Epithelial cell of proximal tubule (primary cell): ENCODE measurements around the gene NT5DC3. TPM values are rescaled to one million over a fixed set of nuclear protein-coding genes. Genes with fewer than 3 reads are reported as not detected.

Experiments
- DNase-seq: peaks from one replicate; pipeline ENCODE4 v3.0.0-alpha.2; 2011; ENCODE audit warnings: low read depth
- H3K4me3 ChIP-seq: 2 replicates; pipeline ENCODE4 v1.5.1; 2011; ENCODE audit warnings: low read depth, mild to moderate bottlenecking, low read length
- total RNA-seq: library from RNA; depleted of rRNA; stranded (reverse); fragments of >200 nt; gene quantifications from 2 replicates; pipeline ENCODE4 v1.2.3, GENCODE V29; 2015
- TF ChIP-seq, protein P1 (sequence below): conservative IDR thresholded peaks from 2 replicates; pipeline ENCODE4 v1.5.1; 2012; ENCODE audit warnings: low read depth, mild to moderate bottlenecking, low read length

NT5DC3 gene
- total RNA-seq, 1 donor from 2014 or later = 7.5 TPM

DNA sequence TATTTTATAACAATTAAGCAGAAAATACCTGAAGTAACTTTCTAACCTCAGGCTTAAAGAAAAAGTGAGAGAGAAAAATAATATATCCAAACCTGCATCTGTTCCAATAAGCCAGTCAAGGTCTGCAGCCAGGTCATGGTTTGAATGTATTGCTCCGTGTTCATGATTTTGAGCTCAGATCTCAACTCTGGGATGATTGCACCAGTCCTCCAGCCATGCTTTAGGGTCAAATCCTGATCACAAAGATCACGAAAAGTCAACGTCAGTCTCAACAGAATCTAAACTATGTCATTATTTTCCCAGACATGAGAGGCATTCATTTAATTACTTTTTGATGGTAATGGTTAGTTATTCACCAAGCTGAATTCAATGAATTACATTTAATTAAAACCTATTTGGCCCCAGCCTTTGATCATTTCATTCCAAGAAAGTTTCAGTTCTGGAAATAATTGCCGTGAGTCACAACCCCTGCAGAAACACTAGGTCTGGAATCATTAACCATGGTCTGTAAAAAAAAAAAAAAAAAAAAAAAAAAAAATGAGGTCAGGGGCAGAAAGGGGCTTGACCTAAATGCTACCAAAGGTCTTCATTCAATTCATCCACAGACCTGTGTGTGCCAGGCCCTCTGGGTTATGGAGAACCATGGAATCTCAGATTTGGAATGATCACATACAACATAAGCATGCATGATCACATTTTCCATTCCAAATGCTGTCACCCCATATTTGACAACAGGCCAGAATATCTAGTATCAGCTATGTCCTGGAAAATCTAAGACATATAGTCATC is 55.6 kb downstream of the NT5DC3 start:
- TF ChIP-seq, protein P1, sequence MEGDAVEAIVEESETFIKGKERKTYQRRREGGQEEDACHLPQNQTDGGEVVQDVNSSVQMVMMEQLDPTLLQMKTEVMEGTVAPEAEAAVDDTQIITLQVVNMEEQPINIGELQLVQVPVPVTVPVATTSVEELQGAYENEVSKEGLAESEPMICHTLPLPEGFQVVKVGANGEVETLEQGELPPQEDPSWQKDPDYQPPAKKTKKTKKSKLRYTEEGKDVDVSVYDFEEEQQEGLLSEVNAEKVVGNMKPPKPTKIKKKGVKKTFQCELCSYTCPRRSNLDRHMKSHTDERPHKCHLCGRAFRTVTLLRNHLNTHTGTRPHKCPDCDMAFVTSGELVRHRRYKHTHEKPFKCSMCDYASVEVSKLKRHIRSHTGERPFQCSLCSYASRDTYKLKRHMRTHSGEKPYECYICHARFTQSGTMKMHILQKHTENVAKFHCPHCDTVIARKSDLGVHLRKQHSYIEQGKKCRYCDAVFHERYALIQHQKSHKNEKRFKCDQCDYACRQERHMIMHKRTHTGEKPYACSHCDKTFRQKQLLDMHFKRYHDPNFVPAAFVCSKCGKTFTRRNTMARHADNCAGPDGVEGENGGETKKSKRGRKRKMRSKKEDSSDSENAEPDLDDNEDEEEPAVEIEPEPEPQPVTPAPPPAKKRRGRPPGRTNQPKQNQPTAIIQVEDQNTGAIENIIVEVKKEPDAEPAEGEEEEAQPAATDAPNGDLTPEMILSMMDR = no peak
- DNase-seq = peak; percentile 86
- no peak overlapping the region for H3K4me3 ChIP-seq

DNA sequence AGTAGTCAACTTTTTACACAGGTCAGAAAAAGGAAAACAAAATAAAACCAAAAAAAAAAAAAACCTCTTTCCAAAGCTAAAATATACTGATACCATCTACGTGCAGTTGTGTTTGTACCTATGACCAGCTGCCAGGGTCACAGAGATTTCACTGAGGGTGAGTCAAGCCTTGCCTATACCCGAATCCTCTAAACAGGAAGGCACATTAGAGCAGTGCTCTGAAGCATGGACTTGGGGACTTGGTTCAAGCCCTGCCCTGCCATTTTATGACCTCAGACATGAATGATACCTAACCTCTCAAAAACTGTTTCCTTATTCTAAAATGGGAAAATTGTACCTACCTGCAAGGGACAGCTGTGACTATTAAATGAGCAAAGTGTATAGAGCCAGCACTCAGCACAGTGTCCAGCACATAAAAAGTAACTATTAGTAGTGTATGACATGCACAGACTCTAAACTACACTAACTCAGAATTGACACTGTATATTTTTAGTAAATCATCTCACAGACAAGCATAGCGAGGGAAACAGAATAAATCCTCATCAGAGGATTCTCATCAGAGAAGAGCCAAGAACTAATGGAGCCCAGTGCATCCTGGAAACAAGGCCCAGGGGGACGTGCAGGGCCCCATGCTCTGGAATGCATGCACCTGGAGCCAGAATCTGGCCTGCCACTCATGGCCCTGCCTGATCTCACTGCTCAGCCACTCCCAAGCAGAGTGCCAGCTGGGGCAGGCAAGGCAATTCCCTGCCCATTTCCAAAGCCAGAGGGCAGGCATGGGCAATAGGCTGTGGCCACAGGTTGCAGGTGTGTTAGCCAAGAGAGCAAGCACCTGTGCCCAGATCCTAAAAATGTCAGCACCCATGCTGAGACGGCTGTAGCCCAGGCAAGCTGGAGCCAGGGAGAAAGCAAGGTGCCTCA is 57.0 kb downstream of the NT5DC3 start:
- TF ChIP-seq, protein P1 = peak; percentile 41
- no peak for DNase-seq
- no peak overlapping the region for H3K4me3 ChIP-seq

DNA sequence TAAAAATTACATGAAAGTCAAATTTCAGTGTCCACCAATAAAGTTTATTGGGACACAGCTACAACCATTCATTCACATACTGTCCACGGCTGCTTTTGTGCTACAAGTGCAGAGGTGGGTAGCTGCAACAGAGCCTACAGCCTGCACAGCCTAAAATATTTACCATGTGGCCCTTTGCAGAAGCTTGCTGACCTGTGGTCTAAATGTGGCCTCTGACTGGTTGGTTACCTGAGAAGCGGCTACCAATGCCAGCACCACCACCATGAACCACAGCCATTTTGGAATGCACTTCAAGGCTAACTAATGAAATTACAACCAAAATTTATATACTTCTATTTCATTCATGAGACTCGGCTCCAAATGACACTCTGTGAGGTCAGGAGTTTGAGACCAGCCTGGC is 58.6 kb downstream of the NT5DC3 start:
- TF ChIP-seq, protein P1 = no peak
- no peak for DNase-seq
- H3K4me3 ChIP-seq = no peak overlapping the region

DNA sequence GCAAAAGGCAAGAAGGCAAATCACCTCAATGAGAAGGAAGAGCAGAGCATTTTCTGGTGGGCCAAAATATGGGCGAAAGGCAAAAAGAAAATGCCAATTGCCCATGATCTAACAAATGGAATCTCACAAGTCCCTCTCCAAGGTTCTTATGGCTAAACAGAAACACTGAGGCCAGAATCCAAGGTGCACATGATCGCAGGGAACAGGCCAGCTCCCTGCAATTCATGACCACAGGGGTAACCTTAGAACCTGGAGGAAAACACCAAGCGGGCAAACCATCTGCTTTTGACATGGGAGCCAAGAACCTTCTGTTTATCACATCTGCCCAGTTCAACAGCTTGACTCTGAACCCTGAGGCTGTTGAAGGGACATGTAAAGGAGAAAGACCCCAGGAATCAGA is 60.0 kb downstream of the NT5DC3 start:
- DNase-seq = no peak
- TF ChIP-seq, protein P1 = no peak

DNA sequence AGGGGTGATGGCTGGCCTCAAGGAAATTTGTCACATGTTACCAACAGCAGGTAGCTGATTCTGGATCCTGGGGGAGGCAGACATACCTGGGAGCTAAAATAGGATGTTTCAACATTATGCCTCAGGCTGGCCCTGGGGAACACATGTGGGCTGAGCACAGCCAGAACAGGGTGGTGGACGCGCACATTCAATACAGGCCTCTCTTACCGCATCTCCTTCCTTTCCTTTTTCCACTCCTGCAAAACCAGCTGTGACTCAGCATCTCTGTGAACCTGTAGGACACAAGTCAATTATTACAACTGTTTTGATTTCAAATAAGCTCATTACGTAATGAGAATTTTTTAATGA is 61.0 kb downstream of the NT5DC3 start:
- TF ChIP-seq, protein P1 = no peak
- no peak for DNase-seq
- H3K4me3 ChIP-seq = no peak overlapping the region

More for the DNA sequence above, 60.0 kb downstream of the NT5DC3 start:
- no peak overlapping the region for H3K4me3 ChIP-seq

DNA sequence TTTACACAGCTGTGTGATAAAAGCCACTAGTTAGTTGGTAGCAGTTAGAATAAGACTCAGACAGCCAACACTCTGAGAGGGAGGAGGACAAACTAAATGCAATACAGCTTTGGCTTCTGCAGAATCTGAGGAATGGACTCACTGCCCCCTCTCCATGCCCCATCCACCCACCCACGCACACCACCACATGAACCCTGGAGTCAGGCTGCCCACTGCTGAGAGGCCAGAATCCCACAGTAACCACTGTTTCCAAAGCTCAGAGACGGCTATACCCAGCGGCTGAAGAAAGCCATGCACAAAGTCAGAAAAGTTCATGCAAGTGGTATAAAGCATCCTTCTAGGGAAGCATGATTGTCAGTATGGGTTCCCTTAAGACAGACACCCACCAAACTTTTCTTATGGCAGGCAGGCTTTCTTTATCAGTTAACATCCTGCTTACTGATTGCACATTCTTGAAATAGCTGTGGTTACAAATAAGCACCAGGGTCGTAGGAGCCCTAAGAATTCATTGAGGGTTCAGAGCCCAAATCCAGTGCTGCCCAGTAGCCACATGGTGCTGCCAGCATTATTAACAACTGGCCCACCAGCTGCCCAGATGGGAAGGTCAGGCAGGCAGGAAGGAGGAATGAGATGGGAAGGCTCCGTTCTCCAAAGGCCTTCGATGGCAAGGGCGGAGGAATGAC is 61.5 kb downstream of the NT5DC3 start:
- DNase-seq = no peak
- TF ChIP-seq, protein P1 = no peak
- H3K4me3 ChIP-seq = no peak overlapping the region
